IPS DF 4.7 (cell line): ENCODE data around the gene HDAC9.

Experiments used
- DNase-seq: peaks from one replicate; pipeline ENCODE4 v3.0.0-alpha.2; 2013; ENCODE audit warnings: low spot score; ENCODE audit errors: extremely low read depth

Gene HDAC9

GRCh38 chr7:18553605-18554003 is 58.1 kb downstream of the HDAC9 start:
- no peak for DNase-seq

DNA sequence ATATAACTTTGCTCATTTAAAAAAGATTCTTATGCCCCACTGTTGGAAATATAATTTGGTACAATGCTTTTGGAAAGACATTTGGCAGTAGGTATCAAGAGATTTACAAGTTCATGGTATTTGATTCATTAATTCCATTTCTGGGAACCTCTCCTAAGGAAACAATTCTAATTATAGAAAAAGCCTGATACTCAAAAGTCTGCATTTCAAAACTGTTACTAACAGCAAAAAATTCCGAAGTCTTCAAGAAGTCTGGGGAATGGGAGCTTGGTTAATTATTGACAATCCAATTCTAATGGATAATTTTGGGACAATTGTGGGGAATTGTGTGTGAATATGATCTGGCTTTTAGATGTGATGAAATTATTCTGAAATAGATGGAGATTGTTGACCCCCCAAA is 59.6 kb downstream of the HDAC9 start:
- DNase-seq: no peak

- no peak for DNase-seq
Measured at GRCh38 chr7:18555968-18556367, 60.4 kb downstream of the HDAC9 start.

DNA sequence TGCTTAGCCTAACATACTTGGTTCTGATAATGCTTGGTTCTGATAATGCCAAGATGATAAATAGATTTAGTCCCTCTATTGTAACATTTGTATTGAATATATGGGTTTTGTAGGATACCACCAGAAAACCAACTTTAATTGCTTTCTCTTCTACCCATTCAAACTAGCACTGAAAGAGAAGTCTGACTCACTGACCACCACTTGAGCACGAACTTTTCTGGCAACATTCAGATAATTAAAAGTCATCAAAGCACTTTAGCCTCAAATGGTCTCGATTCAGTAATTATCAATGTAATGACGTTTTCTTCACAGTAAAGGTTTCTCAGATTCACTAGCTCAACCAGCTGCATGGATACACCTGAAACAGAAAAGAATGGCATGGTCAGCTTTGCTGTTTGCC is 63.0 kb downstream of the HDAC9 start:
- DNase-seq: no peak

- DNase-seq: no peak
Measured at GRCh38 chr7:18558910-18559309, 63.4 kb downstream of the HDAC9 start.

DNA sequence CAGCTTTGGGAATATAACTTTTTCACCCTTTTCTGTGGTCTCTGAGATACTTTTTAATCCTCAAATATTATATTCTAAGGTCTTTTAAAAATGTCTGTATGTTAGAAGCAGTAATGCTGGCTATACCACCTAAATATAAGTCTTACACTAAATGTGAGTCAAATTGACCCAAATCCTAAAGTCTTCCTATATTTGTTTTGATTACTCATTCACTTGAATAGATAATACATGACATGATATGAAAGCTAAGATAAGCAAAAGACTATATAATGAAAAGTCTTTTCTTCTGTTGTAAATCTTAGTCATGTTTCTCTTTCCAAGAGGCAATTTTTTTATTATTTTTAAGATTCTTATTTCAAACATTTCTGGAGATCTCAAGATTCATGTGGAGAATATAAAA is 64.2 kb downstream of the HDAC9 start:
- no peak for DNase-seq

DNA sequence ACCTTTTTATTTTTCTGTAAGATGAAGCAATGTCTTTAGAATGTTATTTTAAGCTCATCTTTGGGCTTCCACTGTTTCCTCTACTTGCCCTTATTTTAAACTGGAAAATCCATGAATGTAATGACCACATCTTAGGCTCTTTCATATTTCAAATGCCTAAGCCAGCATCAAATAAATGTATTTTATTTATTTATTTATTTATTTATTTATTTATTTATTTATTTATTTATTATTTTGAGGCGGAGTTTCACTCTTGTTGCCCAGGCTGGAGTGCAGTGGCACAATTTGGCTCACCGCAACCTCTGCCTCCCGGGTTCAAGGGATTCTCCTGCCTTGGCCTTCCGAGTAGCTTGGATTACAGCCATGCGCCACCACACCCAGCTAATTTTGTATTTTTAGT is 69.2 kb downstream of the HDAC9 start:
- no peak for DNase-seq

GRCh38 chr7:18565337-18565736 is 69.8 kb downstream of the HDAC9 start:
- no peak for DNase-seq

DNA sequence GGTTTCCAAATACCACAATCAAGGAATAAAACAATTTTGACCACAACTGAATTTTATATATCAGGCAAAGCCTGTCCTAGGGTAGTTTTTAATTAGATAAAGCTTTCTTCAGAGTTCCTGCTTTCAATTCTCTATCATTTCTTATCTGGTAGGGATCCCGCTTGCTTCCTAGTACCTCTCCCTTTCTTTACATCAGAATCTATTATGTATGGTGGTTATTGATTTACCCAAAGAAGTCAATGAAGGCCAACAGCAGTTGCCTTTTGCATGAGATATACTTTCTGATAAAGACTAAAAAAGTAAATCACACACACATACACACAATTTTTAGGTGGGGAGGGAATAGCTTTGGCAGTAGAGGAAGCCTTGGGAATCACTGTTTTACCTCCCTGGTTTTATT is 70.7 kb downstream of the HDAC9 start:
- DNase-seq: no peak

DNA sequence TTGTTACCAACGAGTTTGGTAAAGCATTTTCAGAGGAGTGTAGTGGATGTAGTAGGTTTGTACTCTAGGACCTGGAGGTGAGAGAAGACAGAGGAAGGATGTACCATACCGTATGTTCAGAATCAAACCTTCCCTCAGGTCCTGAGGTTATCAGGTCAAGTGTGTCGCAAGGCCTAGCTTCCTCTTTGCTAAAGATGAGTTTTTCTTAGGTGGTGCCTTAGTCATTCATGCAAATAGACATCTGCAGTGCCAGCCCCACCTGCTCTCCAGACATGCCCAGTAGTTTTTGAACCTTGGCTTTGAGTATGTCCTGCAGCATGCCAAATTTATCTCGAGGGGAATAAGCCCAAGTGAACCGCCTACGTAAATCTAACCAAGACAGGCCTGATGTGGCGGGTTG is 71.3 kb downstream of the HDAC9 start:
- no peak for DNase-seq

GRCh38 chr7:18570441-18570840 is 74.9 kb downstream of the HDAC9 start:
- no peak for DNase-seq

GRCh38 chr7:18570890-18571478 is 75.4 kb downstream of the HDAC9 start:
- DNase-seq: no peak

DNA sequence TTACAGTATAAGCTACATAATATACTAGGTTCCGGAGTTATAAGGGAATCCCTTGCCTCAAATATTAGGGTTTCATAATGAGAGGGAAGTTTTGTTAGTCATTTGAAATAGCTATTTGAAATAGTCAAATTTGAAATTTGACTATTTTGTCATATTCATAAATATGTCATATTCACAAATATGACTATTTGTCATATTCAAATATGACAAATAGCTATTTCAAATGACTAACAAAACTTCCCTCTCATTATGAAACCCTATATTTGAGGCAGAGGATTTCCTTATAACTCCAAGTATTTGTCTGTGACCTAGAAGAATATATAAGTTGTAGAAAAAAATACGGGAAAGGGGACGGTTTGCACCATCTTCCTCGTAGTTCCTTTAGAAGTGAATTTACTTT is 76.6 kb downstream of the HDAC9 start:
- no peak for DNase-seq

DNA sequence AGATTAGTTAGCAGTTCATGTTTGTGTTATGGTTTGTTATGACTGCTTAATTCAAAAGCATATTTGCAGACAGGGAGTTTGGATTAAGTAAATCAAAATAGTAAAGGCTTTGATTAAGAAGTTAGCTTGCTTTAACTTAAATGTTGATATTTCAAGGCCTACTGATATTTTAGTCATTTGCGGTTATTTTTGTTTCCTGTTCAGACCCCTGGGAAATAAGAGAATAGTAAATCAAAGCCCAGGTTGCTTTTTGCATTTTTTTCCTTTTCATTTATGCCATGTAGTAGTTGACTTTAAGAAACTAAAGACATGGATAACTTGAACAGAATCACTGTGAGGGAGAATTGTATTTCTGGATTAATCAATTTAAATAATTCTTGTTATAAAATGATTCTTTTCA is 77.3 kb downstream of the HDAC9 start:
- DNase-seq: no peak

DNA sequence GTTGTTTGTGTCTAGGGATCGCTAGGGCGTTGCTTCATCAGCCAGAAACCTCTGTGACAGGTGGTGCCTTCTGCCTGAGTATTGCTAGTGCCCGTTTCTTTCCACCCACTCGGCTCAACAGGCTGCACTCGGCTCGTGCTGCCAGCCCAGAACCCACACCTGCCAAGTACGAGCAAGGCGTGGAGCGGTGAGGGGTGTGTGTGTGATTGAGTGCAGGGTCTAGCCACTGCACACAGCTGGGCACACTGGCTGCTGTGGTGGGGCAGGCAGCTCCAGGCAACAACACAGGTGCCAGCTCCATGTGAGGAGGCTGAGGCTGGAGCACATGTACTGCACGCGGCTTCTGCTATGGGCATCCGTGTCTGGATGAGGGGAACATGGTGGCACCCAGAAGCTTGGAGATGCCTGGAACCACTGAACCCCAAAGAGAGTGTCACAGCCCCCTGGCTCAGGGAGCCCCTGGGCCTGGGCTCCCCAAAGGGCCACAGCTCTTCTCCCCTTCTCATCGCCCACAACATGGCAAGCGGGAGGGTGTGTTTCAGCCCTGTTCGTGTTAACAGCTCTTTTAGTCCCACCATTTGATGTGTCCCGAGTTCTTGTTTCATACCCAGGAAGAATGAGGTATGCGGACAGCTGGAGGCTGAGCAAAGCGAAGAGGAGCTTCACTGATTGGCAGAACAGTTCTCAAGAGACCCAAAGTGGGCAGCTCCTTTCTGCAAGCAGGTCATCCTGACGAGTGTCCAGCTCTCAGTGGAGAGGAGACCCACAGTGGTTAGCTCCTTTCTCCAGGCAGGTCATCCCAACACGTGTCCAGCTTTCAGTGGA is 78.1 kb downstream of the HDAC9 start:
- DNase-seq: no peak

- DNase-seq: no peak
Measured at GRCh38 chr7:18574235-18574540, 78.6 kb downstream of the HDAC9 start.

DNA sequence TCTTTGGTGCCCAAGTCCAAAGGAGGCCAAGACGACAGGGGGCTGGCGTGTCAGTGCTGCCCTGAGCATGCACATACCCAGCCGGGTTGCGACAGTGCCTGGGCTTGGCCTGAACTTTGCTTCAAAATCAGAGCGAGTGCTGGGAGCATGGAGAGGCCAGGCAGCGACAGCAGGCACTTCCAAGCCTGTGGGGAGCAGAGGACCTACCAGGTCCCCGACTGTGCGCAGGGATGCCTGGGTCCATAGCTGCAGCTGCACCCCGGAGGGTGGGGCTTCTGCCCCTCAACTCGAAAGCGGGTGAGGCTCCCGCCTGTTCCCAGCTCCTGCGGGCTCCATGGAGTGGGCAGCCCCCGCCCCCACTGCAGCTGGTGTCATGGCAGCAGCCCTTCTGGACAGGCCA is 79.1 kb downstream of the HDAC9 start:
- no peak for DNase-seq

DNA sequence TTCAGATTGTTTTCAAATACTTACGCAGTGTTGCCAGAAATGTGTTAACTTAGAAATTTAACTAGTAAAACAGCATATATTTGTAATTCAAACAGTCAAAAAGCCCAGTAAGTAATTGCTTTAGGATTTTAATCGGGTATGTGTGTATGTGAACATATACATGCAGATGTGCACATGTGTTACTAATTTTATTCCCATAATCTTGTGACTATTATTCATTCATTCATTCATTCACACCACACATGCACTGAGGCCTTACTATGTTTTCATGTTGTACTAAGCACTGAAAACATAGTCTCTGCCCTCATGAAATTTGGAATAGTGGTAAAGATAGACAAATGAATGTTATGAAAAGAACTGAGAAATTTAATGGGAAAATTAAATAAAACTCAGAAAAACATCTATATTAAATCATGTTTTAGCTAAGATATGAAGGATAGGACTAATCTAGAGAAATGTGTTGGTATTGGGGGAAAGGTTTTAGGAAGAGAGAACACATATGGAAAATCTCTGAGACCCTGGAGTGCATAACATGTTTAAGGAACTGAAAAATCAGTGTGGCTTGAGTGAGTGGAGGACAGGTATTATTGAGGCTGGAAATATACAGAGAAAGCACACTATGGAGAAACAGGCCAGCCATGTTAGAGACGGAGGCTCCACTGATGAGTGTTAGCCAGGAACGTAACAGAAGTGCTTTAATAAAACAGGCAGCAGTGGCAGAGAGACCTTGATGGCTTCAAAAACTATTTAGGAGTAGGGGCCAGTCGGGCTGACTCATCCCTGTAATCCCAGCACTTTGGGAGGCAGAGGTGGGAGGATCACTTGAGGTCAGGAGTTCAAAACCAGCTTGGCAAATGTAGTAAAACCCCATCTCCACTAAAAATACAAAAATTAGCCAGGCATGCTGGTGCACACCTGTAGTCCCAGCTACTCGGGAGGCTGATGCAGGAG is 80.3 kb downstream of the HDAC9 start:
- DNase-seq: no peak

- no peak for DNase-seq
Measured at GRCh38 chr7:18577096-18577771, 81.7 kb downstream of the HDAC9 start.

DNA sequence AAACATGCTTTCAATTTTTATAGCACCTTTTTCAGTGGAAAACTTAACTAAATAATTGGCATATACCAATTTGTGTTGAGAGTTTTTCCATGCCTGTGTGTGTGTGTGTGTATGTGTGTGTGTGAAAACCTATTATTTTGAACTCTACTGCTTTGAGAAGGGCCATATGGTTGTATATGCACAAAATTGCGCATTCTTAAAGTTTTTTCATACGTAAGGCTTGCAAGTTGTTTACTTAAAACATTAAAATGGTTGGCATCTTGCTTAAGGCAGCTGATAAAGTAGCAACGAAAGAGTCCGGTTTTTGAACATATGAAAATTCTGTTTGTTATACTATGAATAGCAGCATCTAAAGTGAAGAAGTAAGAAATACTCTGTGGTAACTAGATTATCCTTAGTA is 84.1 kb downstream of the HDAC9 start:
- no peak for DNase-seq

DNA sequence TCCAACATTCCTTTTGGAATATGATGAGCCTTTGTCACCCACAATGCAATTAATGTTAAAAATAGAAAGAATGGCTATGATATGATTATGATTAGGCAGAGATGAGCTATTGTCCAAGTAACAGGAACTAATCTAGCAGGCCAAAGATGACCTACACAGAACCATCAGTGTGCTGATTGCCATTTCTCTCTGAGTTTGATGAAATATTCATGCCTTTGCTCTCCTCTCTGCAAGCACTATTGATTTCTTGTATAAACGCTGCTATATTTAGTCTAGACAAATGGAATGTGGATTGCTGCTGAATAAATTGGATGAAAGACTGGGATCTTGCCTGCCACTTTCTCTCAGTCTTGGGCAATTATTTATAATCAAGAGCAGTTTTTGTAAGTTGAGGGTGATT is 85.4 kb downstream of the HDAC9 start:
- no peak for DNase-seq

DNA sequence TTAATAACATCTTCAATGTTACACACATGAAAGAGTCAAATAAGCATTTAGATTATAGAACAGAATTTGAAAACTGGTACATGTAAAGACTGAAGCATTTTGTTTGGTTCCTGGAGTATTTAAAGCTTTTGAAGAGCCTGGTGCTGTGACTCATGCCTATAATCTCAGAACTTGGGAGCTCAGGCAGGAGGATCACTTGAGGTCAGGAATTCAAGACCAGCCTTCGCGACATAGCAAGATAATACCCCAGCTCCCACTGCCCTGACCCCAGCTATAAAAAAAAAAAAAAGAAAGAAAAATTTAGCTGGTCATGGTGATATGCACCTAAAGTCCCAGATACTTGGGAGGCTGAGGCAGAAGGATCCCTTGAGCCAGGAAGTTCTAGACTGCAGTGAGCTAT is 87.8 kb downstream of the HDAC9 start:
- no peak for DNase-seq
